OCI-LY3 (cell line): ENCODE data around the gene MAN1B1.

ENCODE experiments used
- CTCF ChIP-seq: fragments of 200-600, 300-600 bp; sonication (generic); IDR thresholded peaks from 2 replicates; pipeline ENCODE4 v1.5.1; 2014; ENCODE audit warnings: antibody characterized with exemption, low read length, low read depth
- EZH2phosphoT487 ChIP-seq: fragments of 200-600 bp; shearing (Covaris generic); IDR thresholded peaks from 2 replicates; pipeline ENCODE4 v1.6.1; 2018; ENCODE audit warnings: antibody characterized with exemption, mixed run types, low read depth

DNA sequence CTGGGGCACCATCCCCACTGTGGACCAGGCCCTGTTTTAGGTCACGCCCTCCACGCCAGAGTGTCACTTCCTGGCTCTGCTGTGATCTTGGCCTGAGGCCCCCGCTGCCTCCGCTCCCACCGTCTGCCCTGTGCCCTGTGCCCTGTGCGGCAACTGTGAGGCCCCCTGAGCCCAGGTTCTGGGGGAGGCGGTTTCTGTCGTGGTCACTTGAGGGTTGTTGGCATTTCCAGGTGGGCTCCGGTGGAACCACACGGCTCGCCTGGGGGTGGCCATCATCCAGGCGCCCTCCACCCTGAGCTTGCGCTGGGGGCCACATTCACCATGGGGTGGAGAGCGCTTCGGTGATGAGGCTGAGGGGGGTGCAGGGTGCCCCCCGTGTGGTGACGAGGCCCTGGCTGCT is 21.2 kb downstream of the MAN1B1 start:
- TF ChIP-seq CTCF (no peak), EZH2phosphoT487 (no peak)
